PC-3 (cell line): Measurements from ENCODE around the gene RIGI. TPM values are rescaled to one million over a fixed set of nuclear protein-coding genes. Genes with fewer than 3 reads are reported as not detected.

Source experiments
- ATAC-seq: fragments of 200-7000 bp; cut with Tn5 transposase; 2 replicates; pipeline ENCODE4 v1.9.1; 2020; ENCODE audit warnings: mild to moderate bottlenecking, moderate library complexity
- BruUV-seq: library from RNA; stranded (reverse); fragments of 400-500 nt; replicated peaks from 2 replicates; lab custom pipeline; 2021; lab: Mats Ljungman, UMichigan
- CTCF ChIA-PET: fragments of 300-600 bp; sonication (Branson Sonifier 250); formaldehyde crosslinking; loops from one replicate; lab custom pipeline; 2022; ENCODE audit warnings: antibody characterized with exemption; lab: Charles Lee
- POLR2A ChIA-PET: fragments of 300-600 bp; sonication (Branson Sonifier 250); formaldehyde crosslinking; loops from one replicate; lab custom pipeline; 2022; ENCODE audit warnings: antibody characterized with exemption; ENCODE audit not compliant: unreplicated experiment; lab: Charles Lee
- DNase-seq: peaks from one replicate; pipeline ENCODE4 v3.0.0-alpha.2; 2015
- H2AFZ ChIP-seq: fragments of 300-600 bp; sonication (generic); 2 replicates; pipeline ENCODE4 v1.6.0; 2016; ENCODE audit warnings: antibody characterized with exemption, low read length
- H3F3A ChIP-seq: fragments of 300-600 bp; sonication (generic); one replicate; pipeline ENCODE4 v1.6.0; 2017; ENCODE audit warnings: antibody characterized with exemption, low read length, control low read depth, mild to moderate bottlenecking; ENCODE audit not compliant: unreplicated experiment
- H3K27ac ChIP-seq: fragments of 300-600 bp; sonication (generic); 2 replicates; pipeline ENCODE4 v1.5.1; 2016; ENCODE audit warnings: mild to moderate bottlenecking, low read length
- H3K27me3 ChIP-seq: fragments of 300-600 bp; sonication (generic); 2 replicates; pipeline ENCODE4 v1.6.1; 2016; ENCODE audit warnings: low read length, mixed read lengths
- H3K36me3 ChIP-seq: fragments of 300-600 bp; sonication (generic); 2 replicates; pipeline ENCODE4 v1.6.1; 2016; ENCODE audit warnings: low read depth, mixed run types, low read length, mixed read lengths
- H3K4me1 ChIP-seq: fragments of 300-600 bp; sonication (generic); 2 replicates; pipeline ENCODE4 v1.5.1; 2016; ENCODE audit warnings: low read length; ENCODE audit not compliant: insufficient read depth
- H3K4me2 ChIP-seq: fragments of 300-600 bp; sonication (generic); 2 replicates; pipeline ENCODE4 v1.6.0; 2016; ENCODE audit warnings: low read length
- H3K4me3 ChIP-seq: fragments of 300-600 bp; sonication (generic); 2 replicates; pipeline ENCODE4 v1.5.1; 2016; ENCODE audit warnings: mild to moderate bottlenecking, low read length, mixed read lengths
- H3K79me2 ChIP-seq: fragments of 300-600 bp; sonication (generic); 2 replicates; pipeline ENCODE4 v1.6.1; 2017; ENCODE audit warnings: low read length, mixed read lengths
- H3K9ac ChIP-seq: fragments of 300-600 bp; sonication (generic); 2 replicates; pipeline ENCODE4 v1.6.0; 2016; ENCODE audit warnings: mild to moderate bottlenecking, low read length
- H3K9me2 ChIP-seq: fragments of 300-600 bp; sonication (generic); replicated peaks from 2 replicates; pipeline ENCODE4 v1.6.1; 2016; ENCODE audit warnings: mixed run types, low read length, mixed read lengths
- H3K9me3 ChIP-seq: fragments of 300-600 bp; sonication (generic); 2 replicates; pipeline ENCODE4 v1.6.1; 2016; ENCODE audit warnings: low read length, mixed read lengths
- H4K20me1 ChIP-seq: fragments of 300-600 bp; sonication (generic); 2 replicates; pipeline ENCODE4 v1.6.1; 2016; ENCODE audit warnings: low read length, mixed read lengths
- EZH2 ChIP-seq: fragments of 300-600 bp; sonication (generic); IDR thresholded peaks from one replicate; pipeline ENCODE4 v1.6.1; 2017; ENCODE audit warnings: antibody characterized with exemption, mild to moderate bottlenecking, low read length; ENCODE audit not compliant: unreplicated experiment
- EZH2phosphoT487 ChIP-seq: fragments of 300-600 bp; sonication (generic); IDR thresholded peaks from 2 replicates; pipeline ENCODE4 v1.6.1; 2018; ENCODE audit warnings: mild to moderate bottlenecking, antibody characterized with exemption, low read length, borderline replicate concordance
- intact Hi-C: fragments of 100-400 bp; cut with micrococcal nuclease; formaldehyde crosslinking; loops from 2 replicates; pipeline ENCODE4 v1.9.0; 2023
- total RNA-seq: library from RNA; depleted of rRNA; stranded (reverse); fragments of >200 nt; gene quantifications from 2 replicates; pipeline ENCODE4 v1.2.3, GENCODE V29; 2014
- TF ChIP-seq, protein P1 (sequence below): fragments of 300-600 bp; sonication (generic); conservative IDR thresholded peaks from 2 replicates; pipeline ENCODE4 v1.5.1; 2017; ENCODE audit warnings: antibody characterized with exemption, low read depth, mild to moderate bottlenecking, low read length

Gene RIGI
- total RNA-seq, 1 experiment from 2014 or later = 5.4 TPM

GRCh38 chr9:32518276-32518675, 7.7 kb downstream of the RIGI start:
- Histone ChIP-seq H3K9ac (no peak overlapping the region), H3K9me3 (peaks cover 22% of the 10 kb centered on the region), H3K27ac (no peak overlapping the region), H3K79me2 (peaks cover 4% of the 10 kb centered on the region; the same call in 1 of the 2 replicates), H2AFZ (no peak overlapping the region), H4K20me1 (no peaks in the 10 kb centered on the region), H3K4me2 (no peak overlapping the region), H3K4me1 (no peaks in the 10 kb centered on the region), H3K27me3 (no peaks in the 10 kb centered on the region), H3K4me3 (no peak overlapping the region), H3F3A (no peaks in the 10 kb centered on the region), H3K36me3 (peaks cover 29% of the 10 kb centered on the region), H3K9me2 (no peaks in the 10 kb centered on the region)
- POLR2A ChIA-PET = no interaction called here
- CTCF ChIA-PET = no interaction called here
- no TSS peak for BruUV-seq
- intact Hi-C loops = no loop called here
- ATAC-seq (no peak), DNase-seq (no peak)
- no peak for TF ChIP-seq EZH2phosphoT487
- no peak for TF ChIP-seq EZH2
- TF ChIP-seq, protein P1, sequence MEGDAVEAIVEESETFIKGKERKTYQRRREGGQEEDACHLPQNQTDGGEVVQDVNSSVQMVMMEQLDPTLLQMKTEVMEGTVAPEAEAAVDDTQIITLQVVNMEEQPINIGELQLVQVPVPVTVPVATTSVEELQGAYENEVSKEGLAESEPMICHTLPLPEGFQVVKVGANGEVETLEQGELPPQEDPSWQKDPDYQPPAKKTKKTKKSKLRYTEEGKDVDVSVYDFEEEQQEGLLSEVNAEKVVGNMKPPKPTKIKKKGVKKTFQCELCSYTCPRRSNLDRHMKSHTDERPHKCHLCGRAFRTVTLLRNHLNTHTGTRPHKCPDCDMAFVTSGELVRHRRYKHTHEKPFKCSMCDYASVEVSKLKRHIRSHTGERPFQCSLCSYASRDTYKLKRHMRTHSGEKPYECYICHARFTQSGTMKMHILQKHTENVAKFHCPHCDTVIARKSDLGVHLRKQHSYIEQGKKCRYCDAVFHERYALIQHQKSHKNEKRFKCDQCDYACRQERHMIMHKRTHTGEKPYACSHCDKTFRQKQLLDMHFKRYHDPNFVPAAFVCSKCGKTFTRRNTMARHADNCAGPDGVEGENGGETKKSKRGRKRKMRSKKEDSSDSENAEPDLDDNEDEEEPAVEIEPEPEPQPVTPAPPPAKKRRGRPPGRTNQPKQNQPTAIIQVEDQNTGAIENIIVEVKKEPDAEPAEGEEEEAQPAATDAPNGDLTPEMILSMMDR = no peak

GRCh38 chr9:32516241-32516640, 9.8 kb downstream of the RIGI start:
- TF ChIP-seq EZH2phosphoT487 = no peak
- TF ChIP-seq, protein P1 = no peak
- TF ChIP-seq EZH2 = no peak
- ATAC-seq (no peak), DNase-seq (no peak)
- no peak overlapping the region for H3K27ac ChIP-seq
- H2AFZ ChIP-seq = no peak overlapping the region
- H3K9ac ChIP-seq = no peak overlapping the region
- H3F3A ChIP-seq = no peaks in the 10 kb centered on the region
- ChIA-PET POLR2A (no interaction called here), CTCF (no interaction called here)
- no peaks in the 10 kb centered on the region for H4K20me1 ChIP-seq
- no peak overlapping the region for H3K4me2 ChIP-seq
- no peaks in the 10 kb centered on the region for H3K9me2 ChIP-seq
- intact Hi-C loops = no loop called here
- H3K9me3 ChIP-seq = peaks cover 22% of the 10 kb centered on the region
- no peaks in the 10 kb centered on the region for H3K4me1 ChIP-seq
- no TSS peak for BruUV-seq
- no peaks in the 10 kb centered on the region for H3K27me3 ChIP-seq
- no peaks in the 10 kb centered on the region for H3K79me2 ChIP-seq
- peaks cover 29% of the 10 kb centered on the region for H3K36me3 ChIP-seq
- no peak overlapping the region for H3K4me3 ChIP-seq

GRCh38 chr9:32508728-32509127, 17.3 kb downstream of the RIGI start:
- H3K4me1 ChIP-seq = no peaks in the 10 kb centered on the region
- no peak for ATAC-seq
- ChIA-PET POLR2A (no interaction called here), CTCF (no interaction called here)
- no peak overlapping the region for H3K4me3 ChIP-seq
- H3K9ac ChIP-seq = no peak overlapping the region
- H3K4me2 ChIP-seq = no peak overlapping the region
- H3K36me3 ChIP-seq = no peaks in the 10 kb centered on the region
- intact Hi-C loops = no loop called here
- no peak for DNase-seq
- no TSS peak for BruUV-seq
- no peaks in the 10 kb centered on the region for H3K9me2 ChIP-seq
- no peak overlapping the region for H3K27ac ChIP-seq
- H2AFZ ChIP-seq = no peak overlapping the region
- no peaks in the 10 kb centered on the region for H3K9me3 ChIP-seq
- TF ChIP-seq, protein P1 = no peak
- TF ChIP-seq EZH2phosphoT487 = no peak
- no peak for TF ChIP-seq EZH2
- H3K27me3 ChIP-seq = no peaks in the 10 kb centered on the region
- H4K20me1 ChIP-seq = no peaks in the 10 kb centered on the region
- no peaks in the 10 kb centered on the region for H3K79me2 ChIP-seq
- no peaks in the 10 kb centered on the region for H3F3A ChIP-seq
